ENCODE data around the gene EEF1E1. TPM values are rescaled to one million over a fixed set of nuclear protein-coding genes. Genes with fewer than 3 reads are reported as not detected.
A peak's percentile ranks its signal among the peaks of the same experiment; 100 is the strongest.

Gene EEF1E1
- total and polyA plus RNA-seq, 9 of the 15 experiments (the other 6 are each of a cell fraction or from before 2014, with no cell fraction given), result 135 to 1,355 (median 327) TPM

DNA sequence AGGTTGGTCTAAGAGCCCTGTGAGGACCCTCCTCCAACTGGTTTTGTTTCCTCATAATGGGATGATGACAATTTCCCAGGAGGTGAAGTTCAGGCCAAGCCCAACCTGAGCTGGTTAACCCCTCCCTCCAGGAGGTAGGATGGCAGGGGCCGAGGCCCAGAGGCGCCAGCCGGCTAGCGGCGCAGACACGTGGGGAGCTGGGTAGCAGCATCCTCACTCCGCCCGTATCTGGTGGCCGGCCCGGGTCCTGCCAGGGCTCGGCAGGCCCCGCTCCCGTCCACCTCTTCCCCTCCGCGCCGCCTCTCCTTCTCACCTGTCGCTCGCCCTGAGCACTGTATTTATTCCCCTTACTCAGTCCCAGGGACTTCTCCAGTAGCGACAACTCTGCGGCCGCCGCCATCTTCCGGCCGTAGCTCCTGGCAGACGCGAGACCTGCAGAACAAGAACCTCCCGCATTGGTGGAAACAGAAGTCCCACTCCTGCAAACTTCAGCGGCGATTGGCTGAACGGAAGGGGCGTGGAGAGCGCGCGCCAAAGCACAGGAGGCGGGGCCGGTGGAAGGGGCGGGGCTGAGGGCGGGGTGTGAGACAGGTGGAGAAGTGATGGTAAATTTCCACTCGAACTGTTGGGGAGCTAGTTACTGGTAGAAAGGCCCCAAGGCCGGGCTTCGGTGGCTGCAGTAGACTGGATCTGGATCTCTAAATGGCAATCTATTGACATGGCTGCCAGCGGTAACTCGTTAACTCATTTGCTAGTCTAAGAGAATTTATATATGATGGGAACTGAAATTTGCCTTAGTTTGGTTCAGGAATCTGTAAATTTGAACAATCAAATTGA lies at the start of gene EEF1E1 (continued):
- no peak for TF ChIP-seq CBFA2T2 (conservative IDR thresholded peaks at IDR 0.05)
- TF ChIP-seq FOXJ2 (tag; IDR thresholded peaks at IDR 0.05), result peak; percentile 3; the same call in 1 of the 2 replicates
- TF ChIP-seq ZKSCAN3 (CRISPR knock-in tag; IDR thresholded peaks at IDR 0.05), result no peak
- no peak for TF ChIP-seq PURB (CRISPR knock-in tag; IDR thresholded peaks at IDR 0.05; ENCODE audit: low read depth)
- TF ChIP-seq RFX7 (CRISPR knock-in tag; IDR thresholded peaks at IDR 0.05), result no peak
- TF ChIP-seq GABPB1 (CRISPR knock-in tag; IDR thresholded peaks at IDR 0.05), result no peak
- no peak for TF ChIP-seq ZNF764 (CRISPR knock-in tag; IDR thresholded peaks at IDR 0.05; ENCODE audit: low read depth)
- TF ChIP-seq, protein P1, sequence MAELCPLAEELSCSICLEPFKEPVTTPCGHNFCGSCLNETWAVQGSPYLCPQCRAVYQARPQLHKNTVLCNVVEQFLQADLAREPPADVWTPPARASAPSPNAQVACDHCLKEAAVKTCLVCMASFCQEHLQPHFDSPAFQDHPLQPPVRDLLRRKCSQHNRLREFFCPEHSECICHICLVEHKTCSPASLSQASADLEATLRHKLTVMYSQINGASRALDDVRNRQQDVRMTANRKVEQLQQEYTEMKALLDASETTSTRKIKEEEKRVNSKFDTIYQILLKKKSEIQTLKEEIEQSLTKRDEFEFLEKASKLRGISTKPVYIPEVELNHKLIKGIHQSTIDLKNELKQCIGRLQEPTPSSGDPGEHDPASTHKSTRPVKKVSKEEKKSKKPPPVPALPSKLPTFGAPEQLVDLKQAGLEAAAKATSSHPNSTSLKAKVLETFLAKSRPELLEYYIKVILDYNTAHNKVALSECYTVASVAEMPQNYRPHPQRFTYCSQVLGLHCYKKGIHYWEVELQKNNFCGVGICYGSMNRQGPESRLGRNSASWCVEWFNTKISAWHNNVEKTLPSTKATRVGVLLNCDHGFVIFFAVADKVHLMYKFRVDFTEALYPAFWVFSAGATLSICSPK (IDR thresholded peaks at IDR 0.05; ENCODE audit: borderline replicate concordance), result no peak
- TF ChIP-seq FOXA3 (CRISPR knock-in tag; conservative IDR thresholded peaks at IDR 0.05 in 1 of 2, IDR thresholded peaks at IDR 0.05 in 1 of 2), result no peak
- peak; percentile 69 for TF ChIP-seq RBM25 (IDR thresholded peaks at IDR 0.05; ENCODE audit: low read depth, low read length, severe bottlenecking)
- no peak for TF ChIP-seq ZNF239 (CRISPR knock-in tag; IDR thresholded peaks at IDR 0.05)
- TF ChIP-seq, protein P2, sequence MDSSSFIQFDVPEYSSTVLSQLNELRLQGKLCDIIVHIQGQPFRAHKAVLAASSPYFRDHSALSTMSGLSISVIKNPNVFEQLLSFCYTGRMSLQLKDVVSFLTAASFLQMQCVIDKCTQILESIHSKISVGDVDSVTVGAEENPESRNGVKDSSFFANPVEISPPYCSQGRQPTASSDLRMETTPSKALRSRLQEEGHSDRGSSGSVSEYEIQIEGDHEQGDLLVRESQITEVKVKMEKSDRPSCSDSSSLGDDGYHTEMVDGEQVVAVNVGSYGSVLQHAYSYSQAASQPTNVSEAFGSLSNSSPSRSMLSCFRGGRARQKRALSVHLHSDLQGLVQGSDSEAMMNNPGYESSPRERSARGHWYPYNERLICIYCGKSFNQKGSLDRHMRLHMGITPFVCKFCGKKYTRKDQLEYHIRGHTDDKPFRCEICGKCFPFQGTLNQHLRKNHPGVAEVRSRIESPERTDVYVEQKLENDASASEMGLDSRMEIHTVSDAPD (CRISPR knock-in tag; IDR thresholded peaks at IDR 0.05), result no peak
- TF ChIP-seq LEF1 (IDR thresholded peaks at IDR 0.05), result no peak
- TF ChIP-seq, protein P3, sequence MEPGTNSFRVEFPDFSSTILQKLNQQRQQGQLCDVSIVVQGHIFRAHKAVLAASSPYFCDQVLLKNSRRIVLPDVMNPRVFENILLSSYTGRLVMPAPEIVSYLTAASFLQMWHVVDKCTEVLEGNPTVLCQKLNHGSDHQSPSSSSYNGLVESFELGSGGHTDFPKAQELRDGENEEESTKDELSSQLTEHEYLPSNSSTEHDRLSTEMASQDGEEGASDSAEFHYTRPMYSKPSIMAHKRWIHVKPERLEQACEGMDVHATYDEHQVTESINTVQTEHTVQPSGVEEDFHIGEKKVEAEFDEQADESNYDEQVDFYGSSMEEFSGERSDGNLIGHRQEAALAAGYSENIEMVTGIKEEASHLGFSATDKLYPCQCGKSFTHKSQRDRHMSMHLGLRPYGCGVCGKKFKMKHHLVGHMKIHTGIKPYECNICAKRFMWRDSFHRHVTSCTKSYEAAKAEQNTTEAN (CRISPR knock-in tag; IDR thresholded peaks at IDR 0.05), result no peak
- no peak for TF ChIP-seq SREBF2 (CRISPR knock-in tag; IDR thresholded peaks at IDR 0.05)
- TF ChIP-seq YY1 (IDR thresholded peaks at IDR 0.05; ENCODE audit: borderline replicate concordance in 1 of 3, control insufficient read depth in 1 of 3, extremely low read depth in 1 of 3, insufficient read depth in 3 of 3, insufficient read length in 1 of 3, insufficient replicate concordance in 2 of 3, low read depth in 1 of 3, low read length in 2 of 3), result peak; percentile 82 to 96 (median 95)
- 0 out of 2 replicates have a peak, but pooled peaks have one; percentile 77 for TF ChIP-seq NFATC3 (IDR thresholded peaks at IDR 0.05)
- TF ChIP-seq, protein P4, sequence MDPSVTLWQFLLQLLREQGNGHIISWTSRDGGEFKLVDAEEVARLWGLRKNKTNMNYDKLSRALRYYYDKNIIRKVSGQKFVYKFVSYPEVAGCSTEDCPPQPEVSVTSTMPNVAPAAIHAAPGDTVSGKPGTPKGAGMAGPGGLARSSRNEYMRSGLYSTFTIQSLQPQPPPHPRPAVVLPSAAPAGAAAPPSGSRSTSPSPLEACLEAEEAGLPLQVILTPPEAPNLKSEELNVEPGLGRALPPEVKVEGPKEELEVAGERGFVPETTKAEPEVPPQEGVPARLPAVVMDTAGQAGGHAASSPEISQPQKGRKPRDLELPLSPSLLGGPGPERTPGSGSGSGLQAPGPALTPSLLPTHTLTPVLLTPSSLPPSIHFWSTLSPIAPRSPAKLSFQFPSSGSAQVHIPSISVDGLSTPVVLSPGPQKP (CRISPR knock-in tag; IDR thresholded peaks at IDR 0.05), result no peak
- TF ChIP-seq, protein P5, sequence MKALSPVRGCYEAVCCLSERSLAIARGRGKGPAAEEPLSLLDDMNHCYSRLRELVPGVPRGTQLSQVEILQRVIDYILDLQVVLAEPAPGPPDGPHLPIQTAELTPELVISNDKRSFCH (CRISPR knock-in tag; IDR thresholded peaks at IDR 0.05), result no peak
- TF ChIP-seq, protein P5 (tag; IDR thresholded peaks at IDR 0.05), result no peak; the same call in 1 of the 2 replicates
- no peak for TF ChIP-seq SP2 (IDR thresholded peaks at IDR 0.05; ENCODE audit: extremely low read depth, low read depth, low read length, poor library complexity, severe bottlenecking)
